PFSK-1 (cell line): Measurements from ENCODE around the gene ZNF407.

Experiments
- FOXP2 ChIP-seq: optimal IDR thresholded peaks from 2 replicates; pipeline ENCODE3; 2011; ENCODE audit warnings: borderline replicate concordance, control low read depth, inconsistent platforms; ENCODE audit not compliant: insufficient read depth; ENCODE audit errors: extremely low read length, extremely low read depth
- POLR2AphosphoS5 ChIP-seq: IDR thresholded peaks from 2 replicates; pipeline ENCODE4 v1.6.1; 2012; ENCODE audit warnings: low read depth, mild to moderate bottlenecking, control low read depth, low read length, moderate library complexity
- REST ChIP-seq, 2 experiments: IDR thresholded peaks; 2 replicates each; pipeline versions ENCODE4 v1.6.1 to v1.8.0; 2011 to 2012; ENCODE audit warnings: low read depth in 2 of 2, low read length in 2 of 2, control low read depth in 1 of 2, inconsistent platforms in 1 of 2, mild to moderate bottlenecking in 1 of 2, moderate library complexity in 1 of 2; ENCODE audit not compliant: insufficient read depth in 1 of 2
- TAF1 ChIP-seq: IDR thresholded peaks from 2 replicates; pipeline ENCODE4 v1.6.1; 2012; ENCODE audit warnings: low read length, control low read depth, borderline replicate concordance; ENCODE audit not compliant: insufficient read depth

DNA sequence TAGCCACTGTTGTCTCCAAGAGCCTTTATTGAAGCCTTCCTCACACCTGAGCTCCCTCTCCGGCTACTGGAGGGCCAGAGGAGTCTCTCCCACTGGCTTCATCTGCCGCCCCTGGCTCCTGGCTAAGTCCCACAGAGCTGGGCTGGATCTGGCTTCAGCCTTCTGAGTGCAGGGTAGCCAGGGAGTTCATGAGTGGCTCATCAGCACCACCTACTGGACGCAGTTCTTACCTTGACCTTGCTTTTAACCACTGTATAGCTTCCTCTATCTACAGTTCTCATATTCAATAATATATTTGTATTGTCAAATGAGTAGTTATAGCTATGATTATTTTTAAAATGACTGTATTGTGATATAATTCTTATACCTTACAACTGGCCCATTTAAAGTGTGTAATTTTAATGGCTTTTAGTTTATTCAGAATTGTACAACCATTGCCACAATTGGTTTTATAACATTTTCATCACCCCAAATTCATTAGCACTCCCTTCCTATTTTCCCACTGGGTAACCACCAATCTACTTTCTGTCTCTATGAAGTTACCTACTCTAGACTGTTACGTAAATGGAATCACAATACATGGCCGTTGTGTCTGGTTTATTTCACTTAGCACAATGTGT, 45.6 kb upstream of the ZNF407 start:
- TF ChIP-seq POLR2AphosphoS5 (no peak), REST (IDR thresholded peaks at IDR 0.05; ENCODE audit: insufficient read depth in 1 of 2, low read depth in 2 of 2, low read length in 2 of 2) (no peak), TAF1 (no peak), FOXP2 (no peak)
